ENCODE data around the gene STIM2. TPM values are rescaled to one million over a fixed set of nuclear protein-coding genes. Genes with fewer than 3 reads are reported as not detected.
"Not testable (repeated sequence)": the region's sequence is repeated elsewhere in the genome, so short reads cannot be mapped to it uniquely, and the experiment has no call there.

Gene STIM2
- total and polyA plus RNA-seq, 2 donors: 41.2 to 43.3 TPM

DNA sequence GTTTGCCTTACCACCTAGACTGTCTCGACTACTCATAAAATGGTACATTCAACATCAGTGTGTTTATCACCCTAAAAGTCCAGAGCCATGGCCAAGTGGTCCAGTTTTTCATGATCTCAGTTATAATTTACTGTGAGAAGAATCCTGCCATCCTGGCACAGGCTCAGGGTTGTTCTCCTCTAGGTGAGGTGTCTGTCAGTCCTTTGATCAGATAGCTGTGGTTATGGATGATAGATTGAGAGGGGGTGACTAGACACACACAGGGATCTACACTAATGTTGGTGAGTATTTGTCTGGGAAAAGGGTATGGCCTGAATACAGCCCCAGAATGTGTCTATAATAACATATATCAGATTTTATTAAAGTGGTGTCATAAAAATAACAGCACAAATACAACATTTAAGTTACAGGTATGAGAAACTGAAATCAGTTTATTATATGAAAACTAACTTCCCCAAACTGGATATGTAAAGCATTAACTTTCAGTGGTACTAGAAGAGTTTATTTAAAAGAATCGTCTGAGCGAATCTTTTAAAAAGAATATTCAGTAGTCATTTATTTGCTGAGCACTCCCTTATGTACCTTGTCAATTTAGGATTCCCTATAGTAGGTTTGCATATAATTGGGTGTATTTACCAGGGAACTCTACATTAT, 93.3 kb downstream of the STIM2 start:
- H3K4me1 ChIP-seq (ENCODE audit: control insufficient read depth in 2 of 2, insufficient read depth in 2 of 2, low read length in 2 of 2): no peaks in the 10 kb centered on the region
- no peak for DNase-seq (ENCODE audit: low read depth in 6 of 9, low spot score in 9 of 9)
- no peak overlapping the region for H3K4me3 ChIP-seq (ENCODE audit: low read length in 2 of 2)
- no peak overlapping the region for H3K27ac ChIP-seq (ENCODE audit: low read depth in 1 of 2, low read length in 1 of 2)
- 96% methylated on average over 3 of the region's 3 CpGs for WGBS
- H3K9me3 ChIP-seq (ENCODE audit: control insufficient read depth in 2 of 2, insufficient read depth in 1 of 2, low read length in 1 of 2): no peaks in the 10 kb centered on the region
- peaks cover under 1 to 3% of the 10 kb centered on the region in 2 donors for H3K36me3 ChIP-seq (ENCODE audit: control insufficient read depth in 2 of 2, insufficient read depth in 2 of 2, low read length in 1 of 2)
- H3K27me3 ChIP-seq (ENCODE audit: control insufficient read depth in 2 of 2, insufficient read depth in 1 of 2, low read length in 1 of 2): no peaks in the 10 kb centered on the region

DNA sequence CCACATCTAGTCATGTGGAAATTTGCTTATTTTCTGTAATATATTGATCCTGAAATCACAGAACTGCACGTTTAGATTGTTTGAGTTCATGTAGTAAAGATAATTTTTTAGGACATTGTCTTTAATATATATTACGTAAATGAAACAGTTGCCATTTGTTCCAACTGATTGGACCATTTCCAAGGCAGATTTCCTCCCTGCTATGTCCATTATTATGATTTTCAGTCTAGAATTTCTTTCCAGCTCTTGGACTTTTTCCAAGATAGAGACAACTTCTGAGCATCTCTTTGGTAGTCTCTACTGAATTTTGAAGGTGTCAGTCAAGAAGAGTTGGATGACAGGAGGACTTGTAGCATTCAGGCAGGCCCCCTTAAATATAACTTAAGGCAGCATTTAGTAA, 94.6 kb downstream of the STIM2 start:
- H3K36me3 ChIP-seq (ENCODE audit: control insufficient read depth in 2 of 2, insufficient read depth in 2 of 2, low read length in 1 of 2): peaks cover 4 to 6% of the 10 kb centered on the region in 2 donors
- H3K4me3 ChIP-seq (ENCODE audit: low read length in 2 of 2): no peak overlapping the region
- DNase-seq (ENCODE audit: low read depth in 6 of 9, low spot score in 9 of 9): no peak
- H3K4me1 ChIP-seq (ENCODE audit: control insufficient read depth in 2 of 2, insufficient read depth in 2 of 2, low read length in 2 of 2): peaks cover 0 to 2% of the 10 kb centered on the region in 2 donors
- no peaks in the 10 kb centered on the region for H3K27me3 ChIP-seq (ENCODE audit: control insufficient read depth in 2 of 2, insufficient read depth in 1 of 2, low read length in 1 of 2)
- H3K9me3 ChIP-seq (ENCODE audit: control insufficient read depth in 2 of 2, insufficient read depth in 1 of 2, low read length in 1 of 2): no peaks in the 10 kb centered on the region
- WGBS: 73% methylated on average over 2 of the region's 2 CpGs
- no peak overlapping the region for H3K27ac ChIP-seq (ENCODE audit: low read depth in 1 of 2, low read length in 1 of 2)

GRCh38 chr4:26958925-26959653, 98.4 kb downstream of the STIM2 start:
- peaks cover 4 to 6% of the 10 kb centered on the region in 2 donors for H3K36me3 ChIP-seq (ENCODE audit: control insufficient read depth in 2 of 2, insufficient read depth in 2 of 2, low read length in 1 of 2)
- WGBS: 96% methylated on average over 4 of the region's 4 CpGs
- no peaks in the 10 kb centered on the region for H3K27me3 ChIP-seq (ENCODE audit: control insufficient read depth in 2 of 2, insufficient read depth in 1 of 2, low read length in 1 of 2)
- no peak overlapping the region for H3K27ac ChIP-seq (ENCODE audit: low read depth in 1 of 2, low read length in 1 of 2)
- no peak for DNase-seq (ENCODE audit: low read depth in 6 of 9, low spot score in 9 of 9)
- H3K4me1 ChIP-seq (ENCODE audit: control insufficient read depth in 2 of 2, insufficient read depth in 2 of 2, low read length in 2 of 2): peaks cover 0 to 2% of the 10 kb centered on the region in 2 donors
- no peak overlapping the region for H3K4me3 ChIP-seq (ENCODE audit: low read length in 2 of 2)
- H3K9me3 ChIP-seq (ENCODE audit: control insufficient read depth in 2 of 2, insufficient read depth in 1 of 2, low read length in 1 of 2): no peaks in the 10 kb centered on the region

DNA sequence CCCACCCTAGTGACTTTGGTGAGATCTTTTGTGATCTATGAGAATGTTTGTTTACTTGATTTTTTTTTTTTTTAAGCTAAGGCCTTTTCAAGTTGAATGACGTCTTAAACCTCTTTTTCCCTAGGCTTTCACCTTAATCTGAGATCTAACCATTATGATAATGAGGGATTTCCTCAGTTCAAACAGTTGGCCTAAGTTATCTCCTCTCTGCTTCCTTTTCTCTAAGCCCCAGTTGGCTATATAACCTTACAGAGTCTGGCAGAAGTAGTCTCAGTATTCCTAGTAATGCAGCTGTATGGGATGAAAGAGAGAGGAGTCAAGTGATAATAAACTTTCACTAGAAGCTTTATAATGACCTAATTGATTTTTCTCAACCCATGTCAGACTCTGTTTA, 99.0 kb downstream of the STIM2 start:
- peaks cover 4 to 6% of the 10 kb centered on the region in 2 donors for H3K36me3 ChIP-seq (ENCODE audit: control insufficient read depth in 2 of 2, insufficient read depth in 2 of 2, low read length in 1 of 2)
- H3K27me3 ChIP-seq (ENCODE audit: control insufficient read depth in 2 of 2, insufficient read depth in 1 of 2, low read length in 1 of 2): no peaks in the 10 kb centered on the region
- 51% methylated on average over 1 of the region's 1 CpG for WGBS
- peaks cover 0 to 2% of the 10 kb centered on the region in 2 donors for H3K4me1 ChIP-seq (ENCODE audit: control insufficient read depth in 2 of 2, insufficient read depth in 2 of 2, low read length in 2 of 2)
- H3K4me3 ChIP-seq (ENCODE audit: low read length in 2 of 2): no peak overlapping the region
- H3K27ac ChIP-seq (ENCODE audit: low read depth in 1 of 2, low read length in 1 of 2): no peak overlapping the region
- no peak for DNase-seq (ENCODE audit: low read depth in 6 of 9, low spot score in 9 of 9)
- no peaks in the 10 kb centered on the region for H3K9me3 ChIP-seq (ENCODE audit: control insufficient read depth in 2 of 2, insufficient read depth in 1 of 2, low read length in 1 of 2)

GRCh38 chr4:26962720-26963119, 102.1 kb downstream of the STIM2 start:
- peaks cover 4 to 6% of the 10 kb centered on the region in 2 donors for H3K36me3 ChIP-seq (ENCODE audit: control insufficient read depth in 2 of 2, insufficient read depth in 2 of 2, low read length in 1 of 2)
- H3K27me3 ChIP-seq (ENCODE audit: control insufficient read depth in 2 of 2, insufficient read depth in 1 of 2, low read length in 1 of 2): no peaks in the 10 kb centered on the region
- no peaks in the 10 kb centered on the region for H3K9me3 ChIP-seq (ENCODE audit: control insufficient read depth in 2 of 2, insufficient read depth in 1 of 2, low read length in 1 of 2)
- H3K4me1 ChIP-seq (ENCODE audit: control insufficient read depth in 2 of 2, insufficient read depth in 2 of 2, low read length in 2 of 2): peaks cover 0 to 2% of the 10 kb centered on the region in 2 donors
- H3K4me3 ChIP-seq (ENCODE audit: low read length in 2 of 2): no peak overlapping the region
- no peak for DNase-seq (ENCODE audit: low read depth in 6 of 9, low spot score in 9 of 9)
- H3K27ac ChIP-seq (ENCODE audit: low read depth in 1 of 2, low read length in 1 of 2): no peak overlapping the region

- 92% methylated on average over 1 of the region's 1 CpG for WGBS
- no peaks in the 10 kb centered on the region for H3K27me3 ChIP-seq (ENCODE audit: control insufficient read depth in 2 of 2, insufficient read depth in 1 of 2, low read length in 1 of 2)
Measured at GRCh38 chr4:26964512-26964911, 103.9 kb downstream of the STIM2 start.

DNA sequence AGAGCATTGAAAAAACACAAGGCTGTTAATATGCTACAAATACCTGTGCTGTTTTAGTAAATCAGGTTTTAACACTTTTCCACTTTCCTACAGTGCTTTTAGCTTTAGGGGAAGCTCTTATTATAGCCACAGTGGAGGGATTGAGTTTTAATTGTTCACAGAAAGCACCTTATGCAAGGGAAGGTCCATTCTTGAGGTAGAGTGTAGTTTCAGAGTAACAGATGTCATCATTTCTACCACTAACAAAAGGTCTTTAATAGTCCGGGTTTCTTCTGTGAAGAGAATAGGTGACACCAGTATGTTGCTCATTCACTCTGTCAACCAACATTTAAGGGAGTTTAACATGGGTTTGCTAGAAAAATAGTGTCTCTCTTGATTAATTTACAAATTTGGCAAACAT, 104.4 kb downstream of the STIM2 start:
- Histone ChIP-seq H3K27me3 (ENCODE audit: control insufficient read depth in 2 of 2, insufficient read depth in 1 of 2, low read length in 1 of 2) (no peaks in the 10 kb centered on the region), H3K4me1 (ENCODE audit: control insufficient read depth in 2 of 2, insufficient read depth in 2 of 2, low read length in 2 of 2) (no peaks in the 10 kb centered on the region), H3K4me3 (ENCODE audit: low read length in 2 of 2) (no peak overlapping the region), H3K27ac (ENCODE audit: low read depth in 1 of 2, low read length in 1 of 2) (no peak overlapping the region), H3K9me3 (ENCODE audit: control insufficient read depth in 2 of 2, insufficient read depth in 1 of 2, low read length in 1 of 2) (no peaks in the 10 kb centered on the region), H3K36me3 (ENCODE audit: control insufficient read depth in 2 of 2, insufficient read depth in 2 of 2, low read length in 1 of 2) (no peaks in the 10 kb centered on the region)
- whole genome bisulfite sequencing: 97% methylated on average over 1 of the region's 1 CpG
- DNase-seq (ENCODE audit: low read depth in 6 of 9, low spot score in 9 of 9): no peak

More at GRCh38 chr4:26964512-26964911, 103.9 kb downstream of the STIM2 start:
- Histone ChIP-seq H3K27ac (ENCODE audit: low read depth in 1 of 2, low read length in 1 of 2) (no peak overlapping the region), H3K9me3 (ENCODE audit: control insufficient read depth in 2 of 2, insufficient read depth in 1 of 2, low read length in 1 of 2) (no peaks in the 10 kb centered on the region), H3K4me3 (ENCODE audit: low read length in 2 of 2) (no peak overlapping the region), H3K36me3 (ENCODE audit: control insufficient read depth in 2 of 2, insufficient read depth in 2 of 2, low read length in 1 of 2) (no peaks in the 10 kb centered on the region), H3K4me1 (ENCODE audit: control insufficient read depth in 2 of 2, insufficient read depth in 2 of 2, low read length in 2 of 2) (peaks cover 0 to 2% of the 10 kb centered on the region in 2 donors)
- DNase-seq (ENCODE audit: low read depth in 6 of 9, low spot score in 9 of 9): no peak

DNA sequence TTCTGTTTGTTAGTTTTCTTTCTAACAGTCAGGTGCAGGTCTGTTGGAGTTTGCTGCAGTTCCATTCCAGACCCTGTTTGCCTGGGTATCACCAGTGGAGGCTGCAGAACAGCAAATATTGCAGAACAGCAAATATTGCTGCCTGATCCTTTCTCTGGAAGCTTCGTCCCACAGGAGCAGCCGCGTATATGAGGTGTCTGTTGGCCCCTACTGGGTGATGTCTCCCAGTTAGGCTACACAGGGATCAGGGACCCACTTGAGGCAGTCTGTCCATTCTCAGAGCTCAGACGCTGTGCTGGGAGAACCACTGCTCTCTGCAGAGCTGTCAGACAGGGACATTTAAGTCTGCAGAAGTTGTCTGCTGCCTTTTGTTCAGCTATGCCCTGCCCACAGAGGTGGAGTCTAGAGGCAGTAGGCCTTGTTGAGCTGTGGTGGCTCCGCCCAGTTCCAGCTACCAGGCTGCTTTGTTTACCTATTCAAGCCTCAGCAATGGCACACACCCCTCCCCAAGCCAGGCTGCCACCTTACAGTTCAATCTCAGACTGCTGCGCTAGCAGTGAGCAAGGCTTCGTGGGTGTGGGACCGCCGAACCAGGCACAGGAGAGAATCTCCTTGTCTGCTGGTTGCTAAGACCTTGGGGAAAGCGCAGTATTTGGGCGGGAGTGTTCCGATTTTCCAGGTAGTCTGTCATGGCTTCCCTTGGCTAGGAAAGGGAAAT, 115.0 kb downstream of the STIM2 start:
- not testable (repeated sequence) for H3K9me3 ChIP-seq (ENCODE audit: control insufficient read depth in 2 of 2, insufficient read depth in 1 of 2, low read length in 1 of 2); H3K36me3 ChIP-seq (ENCODE audit: control insufficient read depth in 2 of 2, insufficient read depth in 2 of 2, low read length in 1 of 2); H3K4me3 ChIP-seq (ENCODE audit: low read length in 2 of 2); H3K27me3 ChIP-seq (ENCODE audit: control insufficient read depth in 2 of 2, insufficient read depth in 1 of 2, low read length in 1 of 2); H3K4me1 ChIP-seq (ENCODE audit: control insufficient read depth in 2 of 2, insufficient read depth in 2 of 2, low read length in 2 of 2); H3K27ac ChIP-seq (ENCODE audit: low read depth in 1 of 2, low read length in 1 of 2)
- peak in 2 of 9 donors; percentile 8 to 22 for DNase-seq (ENCODE audit: low read depth in 6 of 9, low spot score in 9 of 9)
- 98% methylated on average over 12 of the region's 12 CpGs for WGBS
